NB4 (cell line): ENCODE data around the gene C11orf65.
"Not testable (repeated sequence)": the region's sequence is repeated elsewhere in the genome, so short reads cannot be mapped to it uniquely, and the experiment has no call there.

Source experiments
- DNase-seq: peaks from one replicate; pipeline ENCODE4 v3.0.0; 2010; ENCODE audit warnings: low read depth
- H3K4me3 ChIP-seq: one replicate; pipeline ENCODE4 v1.5.1; 2011; ENCODE audit warnings: mild to moderate bottlenecking, low read depth, low read length, moderate library complexity
- MYC ChIP-seq: IDR thresholded peaks from 2 replicates; pipeline ENCODE4 v1.6.1; 2011; ENCODE audit warnings: low read depth, low read length
- POLR2A ChIP-seq: IDR thresholded peaks from 2 replicates; pipeline ENCODE4 v1.6.1; 2011; ENCODE audit warnings: mild to moderate bottlenecking; ENCODE audit not compliant: insufficient read length; ENCODE audit errors: extremely low read depth
- TF ChIP-seq, protein P1 (sequence below): IDR thresholded peaks from one replicate; pipeline ENCODE4 v1.5.1; 2012; ENCODE audit warnings: low read depth, low read length
- TF ChIP-seq, protein P2 (sequence below): IDR thresholded peaks from 2 replicates; pipeline ENCODE4 v1.6.1; 2011; ENCODE audit warnings: low read depth, low read length

The C11orf65 gene

DNA sequence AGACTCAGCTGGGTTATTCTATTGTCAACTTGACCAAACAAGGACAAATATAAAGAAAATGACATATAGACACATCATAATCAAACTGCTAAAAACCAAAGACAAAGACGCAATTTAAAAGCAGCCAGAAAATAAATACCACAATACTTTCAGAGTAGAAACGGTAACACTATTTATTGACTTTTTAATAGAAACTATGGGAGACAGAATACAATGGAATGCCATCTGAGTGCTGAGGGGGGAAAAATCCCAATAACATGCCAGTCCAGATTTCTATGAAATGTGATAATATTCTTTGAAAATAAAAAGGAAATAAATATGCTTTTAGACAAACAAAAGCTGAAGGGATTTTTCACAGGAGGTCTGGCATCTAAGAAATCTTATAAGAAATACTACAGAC lies 30.7 kb downstream of the C11orf65 start:
- TF ChIP-seq, protein P1, sequence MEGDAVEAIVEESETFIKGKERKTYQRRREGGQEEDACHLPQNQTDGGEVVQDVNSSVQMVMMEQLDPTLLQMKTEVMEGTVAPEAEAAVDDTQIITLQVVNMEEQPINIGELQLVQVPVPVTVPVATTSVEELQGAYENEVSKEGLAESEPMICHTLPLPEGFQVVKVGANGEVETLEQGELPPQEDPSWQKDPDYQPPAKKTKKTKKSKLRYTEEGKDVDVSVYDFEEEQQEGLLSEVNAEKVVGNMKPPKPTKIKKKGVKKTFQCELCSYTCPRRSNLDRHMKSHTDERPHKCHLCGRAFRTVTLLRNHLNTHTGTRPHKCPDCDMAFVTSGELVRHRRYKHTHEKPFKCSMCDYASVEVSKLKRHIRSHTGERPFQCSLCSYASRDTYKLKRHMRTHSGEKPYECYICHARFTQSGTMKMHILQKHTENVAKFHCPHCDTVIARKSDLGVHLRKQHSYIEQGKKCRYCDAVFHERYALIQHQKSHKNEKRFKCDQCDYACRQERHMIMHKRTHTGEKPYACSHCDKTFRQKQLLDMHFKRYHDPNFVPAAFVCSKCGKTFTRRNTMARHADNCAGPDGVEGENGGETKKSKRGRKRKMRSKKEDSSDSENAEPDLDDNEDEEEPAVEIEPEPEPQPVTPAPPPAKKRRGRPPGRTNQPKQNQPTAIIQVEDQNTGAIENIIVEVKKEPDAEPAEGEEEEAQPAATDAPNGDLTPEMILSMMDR, result no peak
- TF ChIP-seq POLR2A, result no peak
- TF ChIP-seq MYC, result no peak
- TF ChIP-seq, protein P2, sequence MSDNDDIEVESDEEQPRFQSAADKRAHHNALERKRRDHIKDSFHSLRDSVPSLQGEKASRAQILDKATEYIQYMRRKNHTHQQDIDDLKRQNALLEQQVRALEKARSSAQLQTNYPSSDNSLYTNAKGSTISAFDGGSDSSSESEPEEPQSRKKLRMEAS, result no peak
- H3K4me3 ChIP-seq, result no peak overlapping the region
- DNase-seq, result no peak

DNA sequence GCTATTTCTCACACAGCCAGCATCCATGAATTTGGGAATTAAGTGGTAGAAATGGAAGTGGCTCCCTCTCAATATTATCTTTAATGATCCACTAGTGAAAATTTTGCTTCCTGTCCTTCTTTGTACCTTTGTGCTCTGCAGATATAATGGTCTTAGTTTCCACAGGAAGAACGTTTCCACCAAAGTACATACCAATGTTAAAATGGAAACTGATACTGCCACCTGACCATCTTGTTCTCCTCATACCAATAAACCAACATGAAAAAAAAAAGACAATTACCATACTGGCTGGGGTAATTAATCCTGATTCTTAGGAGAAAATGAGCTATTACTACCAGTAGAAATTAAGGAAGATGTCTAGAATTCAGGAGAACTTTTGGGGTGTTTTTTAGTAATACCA lies 32.3 kb downstream of the C11orf65 start:
- no peak overlapping the region for H3K4me3 ChIP-seq
- no peak for TF ChIP-seq MYC
- TF ChIP-seq POLR2A, result no peak
- TF ChIP-seq, protein P2, result no peak
- TF ChIP-seq, protein P1, result no peak
- no peak for DNase-seq

DNA sequence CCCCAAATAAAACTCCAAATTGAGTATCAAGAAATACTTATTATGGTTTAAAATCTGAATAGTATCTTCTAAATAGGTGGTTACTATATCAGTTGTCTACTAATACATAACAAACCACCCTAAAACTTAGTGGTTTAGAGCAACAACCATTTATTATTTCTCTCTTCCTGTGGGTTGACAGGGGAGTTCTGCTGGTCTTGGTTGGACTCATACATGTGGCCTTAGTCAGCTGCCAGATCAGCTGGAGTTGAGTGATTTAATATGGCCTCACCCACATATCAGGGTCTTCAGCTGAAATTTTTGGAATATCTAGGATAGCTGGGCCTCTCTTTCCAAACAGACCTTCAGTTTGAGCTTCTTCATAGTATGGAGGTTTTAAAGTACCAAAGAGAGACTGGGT lies 34.5 kb downstream of the C11orf65 start:
- TF ChIP-seq POLR2A (no peak), MYC (no peak)
- TF ChIP-seq, protein P2, result no peak
- TF ChIP-seq, protein P1, result no peak
- DNase-seq, result no peak
- no peak overlapping the region for H3K4me3 ChIP-seq

DNA sequence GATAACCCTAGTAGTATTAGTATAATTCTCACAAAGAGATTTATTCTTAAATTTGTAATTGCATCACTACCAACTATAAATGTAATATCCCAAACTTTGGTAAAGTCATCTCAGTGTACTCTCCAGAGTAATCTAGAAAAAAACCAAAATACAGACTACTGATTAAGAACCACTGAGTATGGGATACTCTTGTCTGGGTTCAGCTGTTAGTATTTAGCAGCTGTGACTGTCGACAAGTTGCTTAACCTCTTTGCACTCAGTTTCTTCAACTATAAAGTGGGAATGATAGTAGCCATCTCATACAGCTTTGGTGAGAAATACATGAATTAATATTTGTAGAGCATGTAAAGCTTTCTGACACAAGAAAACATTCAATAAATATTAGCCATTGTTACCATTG lies 35.3 kb downstream of the C11orf65 start:
- TF ChIP-seq, protein P2, result no peak
- TF ChIP-seq POLR2A (no peak), MYC (no peak)
- TF ChIP-seq, protein P1, result no peak
- no peak overlapping the region for H3K4me3 ChIP-seq
- DNase-seq, result no peak

DNA sequence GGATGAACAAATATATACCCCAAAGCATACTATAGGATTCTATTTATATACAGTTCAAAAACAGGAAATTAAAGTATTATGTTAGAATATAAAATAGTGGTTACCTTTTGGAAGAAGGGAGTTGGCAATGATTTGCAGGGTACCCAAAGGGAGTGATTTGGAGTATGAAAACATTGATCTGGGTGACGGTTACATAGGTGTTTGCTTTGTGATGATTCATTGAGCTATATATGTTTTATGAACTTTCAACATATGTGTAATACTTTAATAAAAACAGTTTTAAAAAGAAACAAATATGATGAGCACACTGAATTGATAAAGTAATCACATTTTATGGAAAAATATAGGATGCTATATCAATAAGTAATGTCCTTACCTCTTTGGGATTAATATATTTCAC lies 36.0 kb downstream of the C11orf65 start:
- TF ChIP-seq, protein P1, result no peak
- TF ChIP-seq MYC (no peak), POLR2A (no peak)
- TF ChIP-seq, protein P2, result no peak
- DNase-seq, result no peak

DNA sequence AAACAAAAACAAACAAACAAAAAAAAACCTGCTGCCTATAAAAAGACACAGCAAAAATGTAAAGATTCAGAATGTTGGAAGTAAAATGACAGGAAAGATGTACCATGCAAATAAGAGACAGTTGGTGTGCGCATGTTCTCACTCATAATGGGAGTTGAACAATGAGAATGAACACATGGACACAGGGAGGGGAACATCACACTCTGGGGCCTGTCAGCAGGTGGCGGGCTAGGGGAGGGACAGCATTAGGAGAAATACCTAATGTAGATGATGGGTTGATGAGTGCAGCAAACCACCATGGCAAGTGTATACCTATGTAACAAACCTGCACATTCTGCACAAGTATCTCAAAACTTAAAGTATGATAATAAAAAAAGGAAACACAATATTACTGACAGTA lies 49.8 kb downstream of the C11orf65 start:
- DNase-seq, result peak; percentile 31
- H3K4me3 ChIP-seq, result not testable (repeated sequence)
- TF ChIP-seq, protein P1, result peak; percentile 28
- TF ChIP-seq, protein P2, result peak; percentile 54

More for the DNA sequence above, 36.0 kb downstream of the C11orf65 start:
- H3K4me3 ChIP-seq, result no peak overlapping the region
